CMK (cell line): ENCODE measurements around the gene BSND.

Experiments used
- DNase-seq: peaks from one replicate; pipeline ENCODE4 v3.0.0-alpha.2; 2010; ENCODE audit warnings: low read depth

The BSND gene

DNA sequence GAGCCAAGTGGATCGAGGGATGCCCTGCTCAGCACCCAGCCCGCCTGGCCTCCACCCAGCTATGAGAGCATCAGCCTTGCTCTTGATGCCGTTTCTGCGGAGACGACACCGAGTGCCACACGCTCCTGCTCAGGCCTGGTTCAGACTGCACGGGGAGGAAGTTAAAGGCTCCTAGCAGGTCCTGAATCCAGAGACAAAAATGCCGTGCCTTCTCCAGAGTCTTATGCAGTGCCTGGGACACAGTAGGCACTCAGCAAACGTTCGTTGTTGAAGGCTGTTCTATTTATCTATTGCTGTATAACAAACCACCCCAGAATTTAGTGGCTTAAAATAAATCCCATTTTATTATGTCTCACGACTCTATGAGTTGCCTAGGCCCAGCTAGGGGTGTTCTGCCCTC is 6.8 kb upstream of the BSND start:
- DNase-seq = no peak

DNA sequence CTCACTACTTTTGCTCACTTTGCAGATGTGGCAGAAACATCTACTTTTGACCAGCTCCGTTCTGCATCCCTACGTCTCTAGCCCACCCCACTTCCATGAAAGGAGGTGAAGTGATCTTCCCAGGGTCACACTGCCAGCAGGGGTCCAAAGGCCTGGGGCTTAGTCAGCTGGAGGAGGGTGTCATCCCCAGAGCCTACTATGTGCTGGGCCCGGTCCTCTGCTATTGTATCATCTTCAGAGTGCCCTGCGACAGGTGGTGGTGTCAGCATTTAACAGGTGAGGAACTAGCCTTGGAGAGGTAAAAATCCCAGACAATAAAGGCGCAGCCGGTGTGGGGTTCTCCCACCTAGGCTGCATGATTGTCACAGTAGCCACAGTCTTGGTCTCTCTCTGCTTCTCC is 5.6 kb upstream of the BSND start:
- no peak for DNase-seq

DNA sequence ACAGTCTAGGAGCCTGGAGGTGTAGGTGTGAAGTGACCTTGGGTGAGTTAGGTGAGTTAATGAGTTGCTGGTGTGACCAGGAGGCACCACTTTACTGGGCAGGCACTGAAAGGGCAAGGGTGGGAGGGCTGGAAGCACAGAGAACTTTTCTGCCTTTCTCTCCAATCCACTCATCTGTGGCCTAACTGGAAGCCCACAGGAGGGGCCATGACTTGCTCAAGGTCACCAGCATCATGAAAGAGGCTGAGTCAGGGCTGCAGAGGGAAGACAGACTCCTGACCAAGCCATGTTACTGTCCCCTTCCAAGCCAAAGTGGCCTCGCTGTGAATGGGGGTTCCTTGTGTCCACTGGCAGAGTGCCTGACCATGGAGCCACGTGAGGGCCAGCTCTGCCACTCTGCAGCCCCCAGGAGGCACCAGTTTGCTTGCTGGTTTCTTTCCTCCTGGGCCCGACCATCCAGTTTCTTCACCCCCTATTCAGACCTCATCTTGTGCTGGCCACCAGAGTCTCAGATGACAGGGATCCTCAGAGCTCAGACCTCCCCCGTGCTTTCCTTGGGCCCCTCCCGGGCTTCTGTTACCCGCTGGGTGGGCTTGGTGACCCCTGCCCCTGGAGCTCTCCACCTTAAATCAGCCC is 4.3 kb upstream of the BSND start:
- DNase-seq = no peak

DNA sequence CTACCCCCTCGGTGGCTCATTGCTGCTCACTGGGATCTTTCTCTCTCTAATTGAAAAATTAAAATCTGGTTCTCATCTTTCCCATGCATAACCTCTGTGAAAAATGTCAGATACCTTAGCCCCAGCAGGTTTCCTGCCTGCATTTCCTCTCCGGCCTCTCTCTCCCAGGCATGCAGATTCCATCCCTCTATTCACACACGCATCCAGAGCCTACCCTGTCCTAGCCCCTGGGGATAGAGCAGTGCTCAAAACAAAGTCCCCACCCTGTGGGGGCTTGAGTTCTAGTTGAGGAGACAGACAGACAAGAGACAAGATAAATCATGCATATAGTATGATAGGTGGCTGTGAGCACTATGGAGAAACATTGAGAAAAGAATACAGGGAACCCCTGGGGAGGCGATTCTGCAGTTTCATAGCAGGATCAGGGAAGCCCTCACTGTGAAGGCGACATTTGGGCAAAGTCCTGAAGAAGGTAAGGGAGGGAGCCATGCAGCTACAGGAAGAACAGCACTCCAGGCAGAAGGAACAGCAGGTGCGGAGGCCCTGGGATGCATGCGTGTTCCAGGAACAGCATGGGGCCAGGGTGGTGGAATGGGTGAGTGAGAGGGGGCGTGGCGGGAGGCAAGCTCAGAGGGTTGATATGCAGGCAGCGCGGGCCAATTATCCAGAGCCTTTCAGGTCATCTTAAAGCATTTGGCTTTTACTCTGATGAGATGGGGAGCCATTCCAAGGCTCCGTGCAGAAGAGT is 3.5 kb upstream of the BSND start:
- DNase-seq = no peak

DNA sequence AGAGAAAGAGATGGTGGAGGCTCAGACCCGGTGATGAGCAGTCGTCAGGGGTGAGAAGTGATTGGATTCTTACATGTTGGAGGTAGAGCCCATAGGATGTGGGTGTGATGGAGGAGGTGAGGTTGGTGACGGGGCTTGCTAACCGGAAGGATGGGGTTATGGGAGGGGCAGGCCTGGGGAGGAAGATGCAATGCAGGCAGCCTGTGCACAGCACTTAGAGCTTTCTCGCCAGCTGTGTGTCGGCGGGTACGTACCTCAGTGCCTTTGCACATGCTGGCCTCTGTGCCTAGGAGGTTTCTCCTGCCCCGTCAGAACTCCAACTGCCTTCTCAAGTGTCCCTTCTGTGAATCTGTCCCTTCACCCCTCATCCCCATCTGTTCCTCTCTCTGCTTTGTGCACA is 2.9 kb upstream of the BSND start:
- no peak for DNase-seq

DNA sequence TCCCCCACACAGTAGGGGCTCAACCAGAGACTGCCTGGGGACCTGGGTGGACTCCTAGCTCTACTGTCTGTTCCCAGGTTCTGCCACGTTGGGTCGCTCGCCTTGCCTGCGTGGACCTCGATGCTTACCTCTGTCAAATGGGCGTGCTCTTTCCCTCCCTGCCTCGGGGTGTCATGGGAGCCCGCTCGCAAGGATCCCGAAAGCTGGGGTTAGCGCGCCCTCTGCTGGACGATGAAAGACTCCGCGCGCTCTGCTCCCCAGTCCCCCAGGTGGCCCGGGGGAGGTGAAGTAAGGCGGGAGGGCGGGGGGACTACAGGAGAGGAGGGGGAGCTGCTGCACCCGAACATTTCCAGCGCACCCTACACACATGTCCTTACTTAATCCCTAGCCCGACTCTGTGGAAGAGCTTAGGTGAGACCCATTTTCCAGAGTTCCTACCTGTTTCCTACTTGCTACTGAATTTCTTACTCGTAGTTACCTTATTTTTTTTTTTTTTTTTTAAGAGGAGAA is 2.3 kb upstream of the BSND start:
- peak; percentile 36 for DNase-seq

DNA sequence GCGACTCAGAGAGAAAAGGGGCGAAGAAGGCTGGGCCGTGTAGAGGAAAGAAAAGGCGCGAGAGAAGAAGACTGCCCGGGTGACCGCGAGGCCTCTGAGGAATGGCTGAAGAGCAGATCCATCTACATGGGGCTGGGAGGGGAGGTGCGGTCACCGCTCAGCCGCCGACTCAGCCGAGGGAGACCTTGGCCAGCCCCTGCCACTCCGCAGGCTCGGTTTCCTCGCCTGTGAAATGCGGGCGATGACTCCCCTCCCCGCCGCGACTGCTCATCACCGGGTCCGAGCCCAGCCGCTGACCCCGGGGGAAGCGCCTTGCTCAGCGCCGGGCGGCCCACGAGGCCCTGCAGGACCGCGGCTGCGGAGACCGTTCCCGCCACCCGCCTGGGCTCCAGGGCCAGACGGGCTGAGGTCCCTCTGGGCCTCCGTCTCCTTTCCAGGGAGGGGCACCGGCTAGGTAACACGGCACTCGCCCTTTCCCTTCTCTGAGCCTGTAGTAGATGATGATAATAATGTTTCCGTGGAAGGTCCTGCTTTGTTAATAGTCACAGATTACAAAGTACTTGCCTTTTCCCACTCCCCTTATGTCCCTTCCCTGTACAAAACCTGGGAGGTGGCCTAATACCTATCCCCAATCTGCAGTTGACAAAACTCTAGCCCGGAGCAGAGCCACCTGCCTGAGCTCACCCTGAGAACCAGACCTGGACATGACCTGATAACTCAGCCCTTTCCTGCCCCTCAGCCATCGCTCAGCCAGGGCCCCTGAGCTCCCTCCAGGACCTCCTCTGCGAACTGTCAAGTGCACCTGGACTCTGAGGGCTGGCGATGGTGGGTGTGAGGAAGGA is 1.6 kb upstream of the BSND start:
- no peak for DNase-seq

DNA sequence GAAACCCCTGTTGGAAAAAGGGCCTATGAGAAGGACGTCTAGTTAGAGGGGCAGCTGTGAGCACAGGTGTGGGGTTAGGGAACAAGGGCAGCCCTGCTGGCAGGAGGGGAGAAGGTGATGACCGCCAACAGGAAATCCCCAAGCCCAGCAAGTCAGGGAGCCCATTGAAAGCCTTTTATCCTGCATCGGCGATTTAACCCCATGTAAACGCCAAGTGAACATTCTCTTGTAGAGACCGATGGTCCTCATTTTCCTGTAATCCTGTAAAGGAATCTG is 1.1 kb upstream of the BSND start:
- DNase-seq = no peak

DNA sequence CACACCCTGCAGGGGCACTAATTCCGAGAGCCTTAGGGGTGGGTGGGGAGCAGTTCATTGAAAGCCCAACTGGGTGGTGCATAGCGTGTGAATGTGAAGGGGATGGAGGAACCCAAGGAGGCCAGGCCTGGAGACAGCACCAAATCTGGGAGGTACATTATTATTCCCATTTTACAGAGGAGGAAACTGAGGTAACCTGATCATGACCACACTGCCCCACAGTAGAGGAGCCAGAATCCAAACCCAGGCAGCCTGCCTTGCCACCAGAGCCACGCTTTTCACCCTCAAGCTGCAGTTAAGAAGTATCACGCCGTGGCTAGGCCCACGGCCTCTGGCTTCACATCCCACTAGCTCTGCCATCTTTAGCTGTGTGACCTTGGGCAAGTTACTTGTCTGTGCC is 633 bp upstream of the BSND start:
- DNase-seq = no peak

DNA sequence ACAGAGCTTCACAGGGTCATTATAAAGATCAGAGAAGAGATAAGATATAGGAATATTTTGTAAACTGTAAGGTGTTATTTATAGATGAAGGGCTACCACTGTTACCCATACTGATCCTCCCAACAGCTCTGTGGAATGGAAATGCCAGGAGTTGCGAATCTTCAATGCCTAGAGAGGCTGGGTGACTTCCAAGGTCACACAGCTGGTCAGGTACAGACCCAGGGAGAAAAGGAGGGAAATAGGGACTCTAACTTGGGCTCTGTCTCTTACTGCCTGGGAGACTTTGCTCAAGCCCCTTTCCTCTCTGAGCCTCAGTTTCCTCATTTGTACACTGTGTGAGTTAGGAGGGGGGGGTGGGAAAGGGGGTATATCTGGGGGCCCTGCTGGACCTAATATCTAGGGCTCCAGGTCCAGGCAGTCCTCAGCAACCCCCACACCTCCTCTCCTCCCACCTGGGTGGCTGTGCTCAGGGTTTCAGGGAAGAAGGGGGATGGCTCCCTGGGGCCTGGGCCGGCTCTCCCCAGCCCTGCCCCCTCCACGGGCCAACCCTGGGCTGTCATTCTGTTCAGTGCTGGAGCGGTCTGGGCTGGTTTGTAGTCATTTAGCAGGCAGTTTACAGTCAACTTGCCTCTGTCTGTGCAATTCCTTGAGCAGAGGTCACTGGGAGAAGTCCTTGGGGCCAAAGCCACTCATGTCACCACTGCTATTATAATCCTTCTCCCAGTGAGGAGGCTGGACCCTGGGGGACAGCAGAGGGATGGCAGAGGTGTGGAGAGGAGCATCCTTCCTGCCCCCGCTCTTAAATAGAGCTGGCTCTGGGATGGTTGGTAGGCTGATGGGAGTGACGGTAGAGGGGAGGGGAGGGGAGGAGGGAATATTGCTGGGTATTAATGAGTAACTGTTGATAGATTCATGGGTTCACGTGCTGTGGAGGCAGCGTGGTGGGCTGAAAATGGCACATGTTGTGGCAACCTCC is 1.7 kb downstream of the BSND start:
- DNase-seq = no peak

DNA sequence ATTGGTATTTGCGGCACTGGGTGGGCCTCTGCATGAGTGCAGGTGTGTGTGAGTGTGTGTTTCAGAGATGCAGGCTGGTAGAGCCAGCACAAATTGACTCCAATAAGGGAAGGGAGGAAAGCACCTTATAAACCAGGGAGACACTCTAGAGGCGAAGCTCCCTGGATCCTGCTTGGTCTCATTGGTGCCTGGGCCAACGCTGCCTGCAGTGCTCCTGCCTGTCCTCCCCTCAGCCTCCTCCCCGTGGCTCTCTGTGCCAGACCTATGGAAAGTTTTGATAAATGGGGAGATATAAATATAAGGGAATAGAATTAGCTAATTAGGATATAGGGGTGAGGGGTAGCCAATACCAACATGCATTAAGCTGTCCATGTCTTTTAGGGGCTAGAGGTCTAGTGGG is 2.6 kb downstream of the BSND start:
- DNase-seq = no peak

DNA sequence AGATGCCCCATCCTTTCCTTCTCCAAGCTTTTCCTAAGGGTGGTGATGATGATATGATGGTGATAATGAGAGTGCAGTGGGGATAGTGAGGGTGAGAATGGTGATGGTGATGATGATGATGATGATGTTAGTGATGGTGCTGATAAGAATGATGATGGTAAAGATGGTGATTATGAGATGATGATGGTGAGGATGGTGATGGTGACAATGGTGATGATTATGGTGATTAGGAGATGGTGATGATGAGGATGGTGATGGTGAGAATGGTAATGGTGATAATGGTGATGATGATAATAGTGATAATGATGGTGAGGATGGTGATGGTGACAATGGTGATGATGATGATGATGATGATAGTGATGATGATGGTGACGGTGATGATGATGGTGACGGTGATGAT is 4.0 kb downstream of the BSND start:
- DNase-seq = no peak

DNA sequence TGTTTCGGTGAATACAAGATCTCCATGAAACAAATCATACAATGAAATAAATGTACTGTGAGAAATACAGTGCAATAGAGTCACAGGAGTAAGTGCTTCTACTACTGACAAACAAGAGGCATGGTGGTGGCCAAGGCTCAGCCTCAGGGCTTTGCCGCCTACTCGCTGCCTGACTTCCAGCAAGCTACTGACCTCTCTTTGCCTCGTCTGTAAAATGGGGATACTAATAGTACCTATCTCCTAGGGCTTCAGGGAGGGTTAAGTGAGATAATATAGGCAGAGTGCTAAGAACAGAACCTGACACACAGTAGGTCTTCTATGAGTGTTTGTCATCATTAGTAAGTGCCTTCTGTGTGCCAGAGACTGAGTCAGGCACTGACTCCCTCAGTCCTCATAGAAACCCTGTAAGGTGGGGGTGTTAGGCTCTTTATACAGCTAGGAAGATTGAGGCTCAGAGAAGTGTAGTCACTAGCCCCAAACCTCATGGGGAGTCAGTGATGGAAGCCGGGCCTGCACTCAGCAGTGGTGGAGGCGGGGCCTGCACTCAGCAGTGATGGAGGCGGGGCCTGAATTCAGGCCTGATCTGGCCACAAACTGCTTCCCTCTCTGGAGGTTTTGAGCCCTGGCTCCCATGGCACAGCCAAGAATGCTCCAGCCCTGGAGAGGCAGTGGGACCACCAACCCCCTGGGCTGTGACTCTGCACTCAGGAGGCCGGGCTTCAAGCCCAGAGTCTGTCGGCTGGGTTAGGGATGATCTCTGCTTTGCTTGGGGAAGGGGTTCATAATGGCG is 6.8 kb downstream of the BSND start:
- DNase-seq = no peak

DNA sequence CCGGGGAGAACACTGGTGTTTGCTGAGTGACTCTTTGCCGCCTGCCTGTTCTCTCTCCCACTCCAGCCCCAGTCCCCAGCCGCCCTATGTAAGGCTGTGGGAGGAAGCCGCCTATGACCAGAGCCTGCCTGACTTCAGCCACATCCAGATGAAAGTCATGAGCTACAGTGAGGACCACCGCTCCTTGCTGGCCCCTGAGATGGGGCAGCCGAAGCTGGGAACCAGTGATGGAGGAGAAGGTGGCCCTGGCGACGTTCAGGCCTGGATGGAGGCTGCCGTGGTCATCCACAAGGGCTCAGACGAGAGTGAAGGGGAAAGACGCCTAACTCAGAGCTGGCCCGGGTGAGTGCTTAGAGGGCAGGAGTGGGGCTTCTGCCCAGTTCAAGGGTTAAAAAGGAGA is 8.2 kb downstream of the BSND start:
- DNase-seq = no peak

DNA sequence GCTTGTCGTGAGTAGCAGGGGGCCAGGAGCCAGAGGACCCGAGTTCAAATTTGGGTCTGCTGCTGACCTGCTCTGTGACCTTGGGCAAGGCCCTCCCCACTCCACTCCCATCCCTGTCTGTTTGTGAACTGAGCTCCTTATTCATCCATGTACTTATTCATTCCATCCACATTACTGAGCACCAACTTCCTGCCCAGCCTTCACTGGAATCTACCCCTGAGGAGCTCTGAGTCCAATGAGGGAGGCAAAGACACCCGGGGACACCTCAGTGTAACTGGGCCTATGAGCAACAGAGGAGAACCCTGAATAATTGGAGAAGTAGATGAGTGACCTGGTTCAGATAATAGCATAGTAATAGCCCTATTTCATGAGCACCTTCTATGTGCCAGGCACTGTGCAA is 8.9 kb downstream of the BSND start:
- no peak for DNase-seq

DNA sequence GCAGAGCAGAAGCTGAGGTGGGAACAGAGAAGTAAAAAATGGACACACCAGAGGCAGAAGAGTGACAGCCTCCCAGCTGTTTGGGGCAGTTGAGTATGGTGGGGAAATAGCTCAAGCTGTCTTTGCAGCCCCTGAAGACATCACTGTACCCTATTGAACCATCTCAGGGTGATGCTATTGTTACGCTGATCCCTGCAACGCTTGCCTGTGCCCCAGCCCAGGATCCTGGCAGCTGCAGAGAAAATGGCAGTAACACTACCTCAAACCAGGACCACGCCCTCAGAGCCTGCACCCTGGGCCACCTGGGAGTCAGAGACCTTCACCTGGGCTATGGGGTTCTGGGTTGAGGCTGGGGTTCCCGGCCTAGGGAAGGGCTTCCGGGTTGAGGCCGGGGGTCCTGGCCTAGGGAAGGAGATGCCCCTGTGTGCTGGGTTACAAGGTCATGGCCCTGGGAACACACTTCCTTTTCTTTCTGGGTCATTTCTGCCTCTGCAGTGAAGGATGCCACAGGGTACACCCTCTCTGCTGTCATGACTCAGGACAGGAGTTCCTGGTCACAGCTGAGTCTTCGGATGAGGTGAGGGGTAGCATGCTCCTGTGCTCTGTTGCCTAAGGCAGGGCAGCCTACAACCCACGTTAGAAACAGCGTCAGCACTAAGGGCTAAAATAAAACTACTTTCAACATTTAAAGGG is 11.6 kb downstream of the BSND start:
- no peak for DNase-seq

DNA sequence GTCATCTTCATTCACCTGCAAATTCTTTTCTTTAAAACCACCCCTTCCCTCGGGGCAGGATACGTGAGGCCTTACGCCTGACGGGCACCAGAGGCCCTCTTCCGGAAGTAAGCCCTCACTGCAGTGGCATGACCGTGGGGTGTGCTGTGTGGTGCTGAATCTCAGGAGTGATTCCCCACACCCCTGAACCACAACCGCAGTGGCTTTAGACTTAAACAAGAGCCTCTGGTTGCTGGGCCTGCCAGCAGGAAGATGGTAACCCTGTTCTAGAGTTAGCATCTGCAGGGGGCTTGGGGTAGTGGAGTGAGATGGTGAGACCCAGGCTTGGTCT is 12.1 kb downstream of the BSND start:
- no peak for DNase-seq

DNA sequence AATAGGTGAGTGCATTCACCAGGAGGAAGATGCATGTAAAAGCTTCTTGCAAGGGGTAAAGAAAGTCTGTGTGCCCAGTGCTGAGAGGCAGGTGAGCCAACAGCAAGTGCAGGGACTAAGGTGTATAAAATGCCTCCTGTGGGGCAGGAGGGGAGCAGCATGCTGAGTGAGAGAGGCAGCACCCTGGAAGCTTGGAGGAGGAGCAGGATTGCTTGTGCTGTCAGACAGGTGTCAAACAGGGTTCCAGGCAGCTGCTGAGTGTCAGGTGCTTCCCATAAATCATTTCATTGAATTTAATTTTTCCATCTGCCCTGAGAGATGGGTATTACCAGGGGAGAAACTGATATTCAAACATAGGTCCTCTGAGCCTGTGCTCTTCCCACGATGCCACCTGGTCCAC is 13.9 kb downstream of the BSND start:
- DNase-seq = no peak

DNA sequence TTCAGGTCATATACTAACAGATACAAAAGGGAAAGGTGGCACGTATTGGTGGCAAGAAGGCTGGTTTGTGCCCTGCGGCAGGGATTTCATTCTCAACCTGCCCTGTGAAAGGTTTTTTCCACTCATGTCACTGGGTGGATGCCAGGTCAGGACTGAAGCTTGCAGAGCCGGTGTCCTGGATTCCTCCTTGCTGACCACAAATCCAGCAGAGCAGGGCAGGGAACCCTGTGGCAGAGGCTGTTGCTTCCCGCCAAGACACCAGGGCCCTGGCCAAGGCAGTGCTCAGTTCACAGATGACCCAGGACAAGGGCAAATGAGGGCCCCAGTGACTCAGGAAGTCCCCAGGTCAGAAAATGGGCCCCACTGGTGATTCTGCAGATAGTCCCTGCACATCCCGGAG is 16.4 kb downstream of the BSND start:
- DNase-seq = no peak

DNA sequence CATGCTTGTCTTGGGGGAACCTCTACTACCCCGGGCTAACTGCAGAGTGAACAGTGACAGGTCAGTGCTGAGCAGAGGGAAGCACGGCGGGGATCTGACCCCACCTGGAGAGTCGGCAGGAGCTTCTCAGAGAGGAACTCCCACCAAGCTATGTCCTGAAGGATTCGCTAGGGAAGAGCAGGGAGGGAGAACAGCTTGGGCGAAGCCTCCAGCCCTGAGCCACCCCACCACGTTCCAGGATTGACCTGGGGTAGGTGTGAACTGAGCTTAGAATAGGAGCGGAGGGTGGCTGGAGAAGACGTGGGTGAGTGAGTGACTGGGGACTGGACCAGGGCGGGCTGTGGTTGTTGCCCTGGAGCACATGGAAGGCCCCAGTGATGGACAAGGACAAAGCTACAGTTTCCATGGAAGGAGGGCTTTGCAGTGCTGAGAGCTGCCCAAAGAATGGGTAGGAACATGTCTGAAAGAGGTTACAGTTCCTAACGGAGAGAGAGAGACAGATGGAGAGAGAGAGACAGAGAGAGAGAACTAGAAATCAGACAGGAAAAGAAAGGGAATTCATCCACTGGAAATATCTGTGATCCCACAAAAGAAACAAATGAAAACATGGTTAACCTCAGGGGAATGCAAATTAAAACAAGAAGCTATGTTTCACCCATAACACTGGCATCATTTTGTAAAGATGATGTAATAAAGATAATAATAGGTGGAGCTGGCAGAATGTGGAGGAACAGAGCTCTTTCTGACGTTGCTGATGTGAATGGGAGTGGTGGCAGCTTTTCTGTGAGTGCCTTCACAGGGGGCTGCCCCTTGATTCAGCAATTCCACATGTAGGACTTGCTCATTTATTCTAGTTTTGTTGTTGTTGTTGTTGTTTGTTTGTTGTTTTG is 17.2 kb downstream of the BSND start:
- DNase-seq = no peak
